WI38 (cell line): ENCODE data around the gene RFFL.

Experiments used
- H3K4me3 ChIP-seq: 2 replicates; pipeline ENCODE4 v1.5.1; 2011; ENCODE audit warnings: low read depth, mild to moderate bottlenecking, control low read depth, low read length
- CTCF ChIP-seq: IDR thresholded peaks from 2 replicates; pipeline ENCODE4 v1.5.1; 2012; ENCODE audit warnings: low read depth, mild to moderate bottlenecking, control low read depth, low read length

RFFL gene

DNA sequence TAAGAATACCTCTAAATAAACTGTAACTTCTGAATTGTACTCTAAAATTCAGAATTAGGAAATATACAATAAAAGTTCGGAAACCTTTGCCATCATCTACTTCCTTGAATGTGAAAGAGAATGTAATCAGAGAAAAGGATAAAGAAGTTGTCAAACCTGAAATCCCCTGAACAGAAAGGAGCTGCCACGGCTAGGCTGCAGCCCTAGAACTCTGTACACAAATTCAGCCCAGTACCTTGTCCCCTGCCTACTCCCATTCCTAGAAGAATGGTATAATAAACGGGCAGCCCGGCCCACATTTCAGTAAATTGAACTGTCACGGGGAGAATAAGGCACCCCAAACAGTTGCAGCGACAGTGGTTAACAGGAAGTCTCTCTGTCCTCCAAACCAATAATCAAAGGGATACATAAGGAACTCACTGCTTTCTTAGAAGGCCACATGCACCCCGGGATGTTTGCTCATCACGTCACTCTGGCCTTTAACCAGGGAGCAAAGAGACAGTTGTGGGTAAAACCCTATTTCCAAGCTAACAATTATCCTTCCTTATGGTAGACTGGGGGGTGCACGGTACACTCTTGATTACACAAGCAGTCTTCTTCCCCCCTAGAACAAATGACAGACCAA, 24.3 kb upstream of the RFFL start:
- no peak for TF ChIP-seq CTCF
- H3K4me3 ChIP-seq: peak overlapping the region; percentile 91

DNA sequence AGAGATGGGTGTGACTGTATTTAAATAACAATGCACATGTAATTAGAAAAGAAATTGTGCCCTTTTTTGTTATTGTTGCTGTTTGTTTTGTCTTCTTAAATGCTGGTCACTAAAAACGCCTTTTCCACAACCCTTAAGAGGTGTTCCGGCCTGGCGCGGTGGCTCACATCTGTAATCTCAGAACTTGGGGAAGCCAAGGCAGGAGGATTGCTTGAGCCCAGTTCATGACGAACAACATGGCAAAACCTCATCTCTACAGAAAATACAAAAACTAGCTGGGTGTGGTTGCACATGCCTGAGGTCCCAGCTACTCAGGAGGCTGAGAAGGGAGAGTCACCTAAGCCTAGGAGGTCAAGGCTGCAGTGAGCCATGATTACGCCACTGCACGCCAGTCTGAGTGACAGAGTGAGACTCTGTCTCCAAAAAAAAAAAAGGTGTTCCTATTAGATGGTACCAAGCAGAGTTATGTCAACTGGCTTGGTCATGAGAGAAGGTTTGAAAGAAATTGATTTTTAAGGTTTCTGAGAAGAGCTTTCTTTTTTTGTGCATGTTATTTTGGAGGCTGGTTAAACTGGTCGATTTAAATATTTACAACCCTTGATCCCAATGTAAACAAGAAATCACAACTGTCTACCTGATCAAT, 23.5 kb upstream of the RFFL start:
- no peak overlapping the region for H3K4me3 ChIP-seq
- TF ChIP-seq CTCF: no peak

- no peak for TF ChIP-seq CTCF
- no peak overlapping the region for H3K4me3 ChIP-seq
Observed at GRCh38 chr17:35086164-35086563, 22.7 kb upstream of the RFFL start.

- no peak for TF ChIP-seq CTCF
- no peak overlapping the region for H3K4me3 ChIP-seq
Observed at GRCh38 chr17:35084987-35085386, 21.5 kb upstream of the RFFL start.

GRCh38 chr17:35083071-35083470, 19.6 kb upstream of the RFFL start:
- TF ChIP-seq CTCF: no peak
- no peak overlapping the region for H3K4me3 ChIP-seq

- no peak for TF ChIP-seq CTCF
- no peak overlapping the region for H3K4me3 ChIP-seq
Observed at GRCh38 chr17:35082073-35082657, 18.7 kb upstream of the RFFL start.

DNA sequence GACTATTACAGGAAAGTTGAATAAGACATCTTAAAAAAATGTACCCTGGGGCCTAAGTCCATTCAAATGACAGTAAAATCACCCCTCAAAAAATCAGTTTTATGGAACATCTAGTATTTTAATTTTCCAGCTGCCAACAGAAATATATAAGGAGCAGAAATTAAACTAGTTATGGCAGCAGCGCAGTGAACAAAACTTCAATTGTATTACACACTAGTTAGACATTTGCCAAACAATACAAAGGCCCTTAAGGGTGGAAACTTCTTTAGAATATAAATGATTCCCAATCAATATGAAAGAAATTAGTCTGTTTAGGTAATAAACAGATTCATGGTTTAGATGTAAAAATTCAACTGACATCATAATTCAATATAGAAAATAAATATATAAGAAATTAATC, 18.1 kb upstream of the RFFL start:
- H3K4me3 ChIP-seq: no peak overlapping the region
- TF ChIP-seq CTCF: no peak
